Ishikawa (cell line): ENCODE results near the gene AGAP1.

Experiments
- CEBPB ChIP-seq: IDR thresholded peaks from 2 replicates; pipeline ENCODE4 v1.6.1; 2012
- CREB1 ChIP-seq: IDR thresholded peaks from 2 replicates; pipeline ENCODE4 v1.6.1; 2012; ENCODE audit warnings: low read depth
- EP300 ChIP-seq: IDR thresholded peaks from 2 replicates; pipeline ENCODE4 v1.6.1; 2012; ENCODE audit warnings: borderline replicate concordance
- FOXM1 ChIP-seq: IDR thresholded peaks from 2 replicates; pipeline ENCODE4 v1.6.1; 2012; ENCODE audit warnings: low read depth, borderline replicate concordance
- MAX ChIP-seq: IDR thresholded peaks from 2 replicates; pipeline ENCODE4 v1.6.1; 2012
- NFIC ChIP-seq: IDR thresholded peaks from 2 replicates; pipeline ENCODE4 v1.6.1; 2012
- RAD21 ChIP-seq: IDR thresholded peaks from 2 replicates; pipeline ENCODE4 v1.6.1; 2012; ENCODE audit warnings: low read depth
- REST ChIP-seq: IDR thresholded peaks from 2 replicates; pipeline ENCODE4 v1.6.1; 2012; ENCODE audit warnings: low read depth, mild to moderate bottlenecking
- TAF1 ChIP-seq: IDR thresholded peaks from 2 replicates; pipeline ENCODE4 v1.6.1; 2012; ENCODE audit warnings: low read depth, mild to moderate bottlenecking
- TEAD4 ChIP-seq: IDR thresholded peaks from 2 replicates; pipeline ENCODE4 v1.6.1; 2012
- YY1 ChIP-seq: IDR thresholded peaks from 2 replicates; pipeline ENCODE4 v1.6.1; 2012; ENCODE audit warnings: low read depth

- TF ChIP-seq CEBPB (no peak), EP300 (no peak), CREB1 (no peak), RAD21 (no peak), TEAD4 (no peak), YY1 (no peak), FOXM1 (no peak), MAX (no peak), TAF1 (no peak), REST (no peak), NFIC (no peak)
Observed at GRCh38 chr2:235996419-235996818, 502.6 kb downstream of the AGAP1 start.
